T-helper 2 cell treated with Interferon-gamma antibody and Interleukin-4, amounts not matched to agents 5 μg/mL and 100 μg/mL, for 36 hours (primary cell): ENCODE measurements around the gene GOPC.

ENCODE experiments used
- DNase-seq: peaks from one replicate; pipeline ENCODE4 v3.0.0; 2021; ENCODE audit warnings: low spot score
- H3K27ac Mint-ChIP-seq: one replicate; pipeline ENCODE4 v1.8.0; 2021; ENCODE audit warnings: mild to moderate bottlenecking, mixed read lengths
- H3K27me3 Mint-ChIP-seq: one replicate; pipeline ENCODE4 v1.8.0; 2021; ENCODE audit warnings: low read depth, mixed read lengths
- H3K36me3 Mint-ChIP-seq: one replicate; pipeline ENCODE4 v1.8.0; 2021; ENCODE audit warnings: low read depth, mixed read lengths
- H3K4me1 Mint-ChIP-seq: one replicate; pipeline ENCODE4 v1.8.0; 2021; ENCODE audit warnings: low read depth, mixed read lengths
- H3K4me3 Mint-ChIP-seq: one replicate; pipeline ENCODE4 v1.8.0; 2022; ENCODE audit warnings: mild to moderate bottlenecking, moderate library complexity, mixed read lengths
- H3K9me3 Mint-ChIP-seq: one replicate; pipeline ENCODE4 v1.8.0; 2021; ENCODE audit warnings: mixed read lengths

The GOPC gene

GRCh38 chr6:117605169-117605826, 3.0 kb upstream of the GOPC start:
- no peaks in the 10 kb centered on the region for H3K27me3 Mint-ChIP-seq
- peaks cover 11% of the 10 kb centered on the region for H3K4me1 Mint-ChIP-seq
- peak; percentile 17 for DNase-seq
- no peaks in the 10 kb centered on the region for H3K9me3 Mint-ChIP-seq
- H3K4me3 Mint-ChIP-seq, result no peak overlapping the region
- H3K27ac Mint-ChIP-seq, result no peak overlapping the region
- peaks cover 4% of the 10 kb centered on the region for H3K36me3 Mint-ChIP-seq

- Mint-ChIP-seq H3K9me3 (no peaks in the 10 kb centered on the region), H3K4me1 (peaks cover 21% of the 10 kb centered on the region), H3K4me3 (no peak overlapping the region), H3K27ac (no peak overlapping the region), H3K36me3 (peaks cover 13% of the 10 kb centered on the region), H3K27me3 (no peaks in the 10 kb centered on the region)
- DNase-seq, result no peak
These were observed 1.5 kb upstream of the GOPC start for GRCh38 chr6:117603821-117604220.

- peak overlapping the region; percentile 100 for H3K4me3 Mint-ChIP-seq
- H3K36me3 Mint-ChIP-seq, result peaks cover 20% of the 10 kb centered on the region
- DNase-seq, result no peak
- H3K4me1 Mint-ChIP-seq, result peaks cover 27% of the 10 kb centered on the region
- no peaks in the 10 kb centered on the region for H3K27me3 Mint-ChIP-seq
- peak overlapping the region; percentile 100 for H3K27ac Mint-ChIP-seq
- H3K9me3 Mint-ChIP-seq, result no peaks in the 10 kb centered on the region
These were observed 733 bp upstream of the GOPC start for GRCh38 chr6:117602899-117603588.

- H3K27me3 Mint-ChIP-seq, result no peaks in the 10 kb centered on the region
- peaks cover 5% of the 10 kb centered on the region for H3K9me3 Mint-ChIP-seq
- peak overlapping the region; percentile 100 for H3K27ac Mint-ChIP-seq
- H3K36me3 Mint-ChIP-seq, result peaks cover 31% of the 10 kb centered on the region
- H3K4me1 Mint-ChIP-seq, result peaks cover 27% of the 10 kb centered on the region
- peak overlapping the region; percentile 100 for H3K4me3 Mint-ChIP-seq
- no peak for DNase-seq
These were observed 530 bp downstream of the GOPC start for GRCh38 chr6:117601811-117602150.

- H3K4me1 Mint-ChIP-seq, result peaks cover 28% of the 10 kb centered on the region
- DNase-seq, result no peak
- H3K27me3 Mint-ChIP-seq, result no peaks in the 10 kb centered on the region
- H3K9me3 Mint-ChIP-seq, result peaks cover 12% of the 10 kb centered on the region
- H3K36me3 Mint-ChIP-seq, result peaks cover 47% of the 10 kb centered on the region
- H3K4me3 Mint-ChIP-seq, result peak overlapping the region; percentile 100
- peak overlapping the region; percentile 43 for H3K27ac Mint-ChIP-seq
These were observed 2.1 kb downstream of the GOPC start for GRCh38 chr6:117600008-117600743.

GRCh38 chr6:117597755-117598154, 4.6 kb downstream of the GOPC start:
- no peak overlapping the region for H3K4me3 Mint-ChIP-seq
- H3K27me3 Mint-ChIP-seq, result no peaks in the 10 kb centered on the region
- DNase-seq, result no peak
- H3K27ac Mint-ChIP-seq, result no peak overlapping the region
- H3K4me1 Mint-ChIP-seq, result peaks cover 25% of the 10 kb centered on the region
- peaks cover 12% of the 10 kb centered on the region for H3K9me3 Mint-ChIP-seq
- H3K36me3 Mint-ChIP-seq, result peaks cover 51% of the 10 kb centered on the region

GRCh38 chr6:117595099-117595923, 7.0 kb downstream of the GOPC start:
- no peaks in the 10 kb centered on the region for H3K27me3 Mint-ChIP-seq
- no peak overlapping the region for H3K4me3 Mint-ChIP-seq
- H3K4me1 Mint-ChIP-seq, result peaks cover 23% of the 10 kb centered on the region
- DNase-seq, result no peak
- H3K27ac Mint-ChIP-seq, result no peak overlapping the region
- peaks cover 53% of the 10 kb centered on the region for H3K36me3 Mint-ChIP-seq
- H3K9me3 Mint-ChIP-seq, result peaks cover 12% of the 10 kb centered on the region

- Mint-ChIP-seq H3K27ac (no peak overlapping the region), H3K27me3 (no peaks in the 10 kb centered on the region), H3K4me1 (peaks cover 7% of the 10 kb centered on the region), H3K36me3 (peaks cover 48% of the 10 kb centered on the region), H3K4me3 (no peak overlapping the region), H3K9me3 (peaks cover 12% of the 10 kb centered on the region)
- DNase-seq, result no peak
These were observed 9.1 kb downstream of the GOPC start for GRCh38 chr6:117592983-117593759.

GRCh38 chr6:117591405-117591804, 10.9 kb downstream of the GOPC start:
- no peak for DNase-seq
- Mint-ChIP-seq H3K4me3 (no peak overlapping the region), H3K27ac (no peak overlapping the region), H3K9me3 (peaks cover 8% of the 10 kb centered on the region), H3K36me3 (peaks cover 34% of the 10 kb centered on the region), H3K27me3 (no peaks in the 10 kb centered on the region), H3K4me1 (peaks cover 7% of the 10 kb centered on the region)

- no peak for DNase-seq
- no peaks in the 10 kb centered on the region for H3K9me3 Mint-ChIP-seq
- peaks cover 25% of the 10 kb centered on the region for H3K36me3 Mint-ChIP-seq
- no peak overlapping the region for H3K27ac Mint-ChIP-seq
- H3K27me3 Mint-ChIP-seq, result no peaks in the 10 kb centered on the region
- H3K4me3 Mint-ChIP-seq, result no peak overlapping the region
- peaks cover 6% of the 10 kb centered on the region for H3K4me1 Mint-ChIP-seq
These were observed 11.9 kb downstream of the GOPC start for GRCh38 chr6:117590447-117590846.

GRCh38 chr6:117585647-117586046, 16.7 kb downstream of the GOPC start:
- no peaks in the 10 kb centered on the region for H3K27me3 Mint-ChIP-seq
- H3K4me3 Mint-ChIP-seq, result no peak overlapping the region
- no peak for DNase-seq
- no peak overlapping the region for H3K27ac Mint-ChIP-seq
- peaks cover 4% of the 10 kb centered on the region for H3K4me1 Mint-ChIP-seq
- peaks cover 20% of the 10 kb centered on the region for H3K36me3 Mint-ChIP-seq
- no peaks in the 10 kb centered on the region for H3K9me3 Mint-ChIP-seq

- Mint-ChIP-seq H3K27me3 (no peaks in the 10 kb centered on the region), H3K36me3 (peaks cover 36% of the 10 kb centered on the region), H3K27ac (no peak overlapping the region), H3K9me3 (no peaks in the 10 kb centered on the region), H3K4me1 (peaks cover 2% of the 10 kb centered on the region), H3K4me3 (no peak overlapping the region)
- DNase-seq, result no peak
These were observed 28.1 kb downstream of the GOPC start for GRCh38 chr6:117574198-117574597.

- Mint-ChIP-seq H3K4me3 (no peak overlapping the region), H3K27me3 (no peaks in the 10 kb centered on the region), H3K27ac (no peak overlapping the region), H3K9me3 (no peaks in the 10 kb centered on the region), H3K4me1 (peaks cover 2% of the 10 kb centered on the region), H3K36me3 (peaks cover 41% of the 10 kb centered on the region)
- DNase-seq, result no peak
These were observed 29.2 kb downstream of the GOPC start for GRCh38 chr6:117573006-117573680.
